Skeletal muscle tissue (tissue), 4 donors: Measurements from ENCODE around the gene HYLS1. TPM values are rescaled to one million over a fixed set of nuclear protein-coding genes. Genes with fewer than 3 reads are reported as not detected.

Experiments
- H3K27ac ChIP-seq: one replicate; pipeline ENCODE4 v1.7.0; 2013; ENCODE audit warnings: mild to moderate bottlenecking, low read depth, low read length, inconsistent platforms
- H3K27me3 ChIP-seq, 3 donors: one replicate each; pipeline ENCODE4 v1.7.0; 2013; ENCODE audit warnings: low read length in 3 of 3; ENCODE audit not compliant: control insufficient read depth in 3 of 3, insufficient read depth in 3 of 3
- H3K36me3 ChIP-seq, 3 donors: one replicate each; pipeline ENCODE4 v1.7.0; 2013; ENCODE audit warnings: low read length in 3 of 3; ENCODE audit not compliant: control insufficient read depth in 3 of 3, insufficient read depth in 3 of 3
- H3K4me1 ChIP-seq, 3 donors: one replicate each; pipeline ENCODE4 v1.7.0; 2013; ENCODE audit warnings: low read length in 3 of 3, mild to moderate bottlenecking in 3 of 3; ENCODE audit not compliant: control insufficient read depth in 3 of 3, insufficient read depth in 3 of 3
- H3K4me3 ChIP-seq, 3 donors: one replicate each; pipeline ENCODE4 v1.7.0; 2013; ENCODE audit warnings: low read length in 3 of 3
- H3K9ac ChIP-seq, 3 donors: one replicate each; pipeline ENCODE4 v1.7.0; 2013; ENCODE audit warnings: low read length in 3 of 3, mild to moderate bottlenecking in 3 of 3, moderate library complexity in 2 of 3, low read depth in 1 of 3
- H3K9me3 ChIP-seq, 3 donors: one replicate each; pipeline ENCODE4 v1.7.0; 2013; ENCODE audit warnings: low read length in 3 of 3; ENCODE audit not compliant: control insufficient read depth in 3 of 3
- total RNA-seq: library from RNA; depleted of rRNA; stranded (reverse); fragments of >200 nt; gene quantifications from one replicate; pipeline ENCODE4 v1.2.3, GENCODE V29; 2014
- donor health status: Osteomylitis.

The HYLS1 gene
- total RNA-seq, 1 donor from 2014 or later = 5.2 TPM

GRCh38 chr11:125873881-125874555, 13.4 kb upstream of the HYLS1 start:
- no peak overlapping the region for H3K9ac ChIP-seq
- no peak overlapping the region for H3K27ac ChIP-seq
- H3K27me3 ChIP-seq = no peaks in the 10 kb centered on the region
- H3K4me1 ChIP-seq = no peaks in the 10 kb centered on the region
- H3K36me3 ChIP-seq = no peaks in the 10 kb centered on the region
- H3K4me3 ChIP-seq = no peak overlapping the region
- no peaks in the 10 kb centered on the region for H3K9me3 ChIP-seq

- Histone ChIP-seq H3K4me3 (no peak overlapping the region), H3K27me3 (no peaks in the 10 kb centered on the region), H3K4me1 (no peaks in the 10 kb centered on the region), H3K9ac (no peak overlapping the region), H3K9me3 (no peaks in the 10 kb centered on the region), H3K36me3 (no peaks in the 10 kb centered on the region), H3K27ac (no peak overlapping the region)
These were observed 12.8 kb upstream of the HYLS1 start for GRCh38 chr11:125874556-125875124.

- Histone ChIP-seq H3K4me3 (no peak overlapping the region), H3K4me1 (no peaks in the 10 kb centered on the region), H3K27ac (no peak overlapping the region), H3K36me3 (no peaks in the 10 kb centered on the region), H3K9ac (no peak overlapping the region), H3K9me3 (no peaks in the 10 kb centered on the region), H3K27me3 (no peaks in the 10 kb centered on the region)
These were observed 6.2 kb upstream of the HYLS1 start for GRCh38 chr11:125881291-125881690.

- Histone ChIP-seq H3K9ac (no peak overlapping the region), H3K9me3 (no peaks in the 10 kb centered on the region), H3K36me3 (no peaks in the 10 kb centered on the region), H3K27me3 (no peaks in the 10 kb centered on the region), H3K27ac (no peak overlapping the region), H3K4me1 (peaks cover 7 to 11% (median 10%) of the 10 kb centered on the region in 3 donors), H3K4me3 (no peak overlapping the region)
These were observed 4.1 kb upstream of the HYLS1 start for GRCh38 chr11:125883375-125883774.

- Histone ChIP-seq H3K9me3 (no peaks in the 10 kb centered on the region), H3K36me3 (no peaks in the 10 kb centered on the region), H3K27ac (peak overlapping the region; percentile 88), H3K4me3 (peak overlapping the region; percentile 80 to 95 (median 91)), H3K27me3 (no peaks in the 10 kb centered on the region), H3K9ac (peak overlapping the region; percentile 59 to 76 (median 68)), H3K4me1 (peaks cover 7 to 11% (median 10%) of the 10 kb centered on the region in 3 donors)
These were observed 483 bp upstream of the HYLS1 start for GRCh38 chr11:125886997-125887372.

GRCh38 chr11:125890447-125891100, 3.1 kb downstream of the HYLS1 start:
- no peak overlapping the region for H3K27ac ChIP-seq
- H3K4me3 ChIP-seq = no peak overlapping the region
- no peak overlapping the region for H3K9ac ChIP-seq
- no peaks in the 10 kb centered on the region for H3K27me3 ChIP-seq
- H3K9me3 ChIP-seq = no peaks in the 10 kb centered on the region
- peaks cover 7 to 29% (median 12%) of the 10 kb centered on the region in 3 donors for H3K36me3 ChIP-seq
- peaks cover 7 to 11% (median 10%) of the 10 kb centered on the region in 3 donors for H3K4me1 ChIP-seq

GRCh38 chr11:125892071-125892470, 4.6 kb downstream of the HYLS1 start:
- H3K9ac ChIP-seq = no peak overlapping the region
- peaks cover 4 to 7% (median 7%) of the 10 kb centered on the region in 3 donors for H3K4me1 ChIP-seq
- H3K36me3 ChIP-seq = peaks cover 9 to 33% (median 14%) of the 10 kb centered on the region in 3 donors
- no peak overlapping the region for H3K4me3 ChIP-seq
- H3K27ac ChIP-seq = no peak overlapping the region
- no peaks in the 10 kb centered on the region for H3K27me3 ChIP-seq
- no peaks in the 10 kb centered on the region for H3K9me3 ChIP-seq

GRCh38 chr11:125892994-125893393, 5.5 kb downstream of the HYLS1 start:
- Histone ChIP-seq H3K36me3 (peaks cover 9 to 33% (median 14%) of the 10 kb centered on the region in 3 donors), H3K27me3 (no peaks in the 10 kb centered on the region), H3K4me1 (peaks cover under 1 to 4% (median 4%) of the 10 kb centered on the region in 3 donors), H3K9ac (no peak overlapping the region), H3K27ac (no peak overlapping the region), H3K9me3 (no peaks in the 10 kb centered on the region), H3K4me3 (no peak overlapping the region)

- Histone ChIP-seq H3K4me3 (peak overlapping the region in 2 of 3 donors; percentile 21 to 23), H3K9me3 (no peaks in the 10 kb centered on the region), H3K4me1 (peaks cover 13 to 16% (median 16%) of the 10 kb centered on the region in 3 donors), H3K27me3 (peaks cover 8 to 19% (median 18%) of the 10 kb centered on the region in 3 donors), H3K36me3 (peaks cover 6 to 11% (median 7%) of the 10 kb centered on the region in 3 donors), H3K9ac (no peak overlapping the region), H3K27ac (no peak overlapping the region)
These were observed 14.4 kb downstream of the HYLS1 start for GRCh38 chr11:125901872-125902271.
